ENCODE results near the gene ERMARD.

DNA sequence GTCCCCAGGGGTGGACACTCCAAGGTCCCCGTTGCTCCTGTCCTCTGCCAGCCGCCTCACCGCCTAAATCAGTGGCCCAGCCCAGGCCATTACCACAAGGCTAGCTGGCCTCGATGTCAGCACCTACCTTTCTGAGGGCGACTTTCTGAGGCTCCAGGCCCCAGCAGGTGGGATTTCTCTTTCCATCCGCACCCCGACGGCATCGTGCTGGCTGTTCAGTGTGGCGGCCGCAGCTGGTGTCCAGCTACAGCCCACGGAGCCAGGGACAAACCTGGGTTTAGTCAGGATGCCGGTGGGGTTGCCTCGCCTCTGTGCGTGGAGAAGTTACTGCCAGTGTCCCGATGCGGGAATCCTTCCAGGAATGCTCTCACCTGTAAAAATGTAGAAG lies 60.8 kb downstream of the ERMARD start:
- TF ChIP-seq FOS (IDR thresholded peaks at IDR 0.05; ENCODE audit: borderline replicate concordance, insufficient read depth, low read length) (no peak), POLR2A (IDR thresholded peaks at IDR 0.05; ENCODE audit: low read depth, low read length) (no peak), MYC (IDR thresholded peaks at IDR 0.05; ENCODE audit: low read depth, low read length) (no peak), EZH2 (IDR thresholded peaks at IDR 0.05; ENCODE audit: borderline replicate concordance, low read depth, low read length, severe bottlenecking) (no peak), POLR2AphosphoS5 (IDR thresholded peaks at IDR 0.05; ENCODE audit: insufficient read depth, low read depth, low read length) (no peak)
- TF ChIP-seq, protein P1, sequence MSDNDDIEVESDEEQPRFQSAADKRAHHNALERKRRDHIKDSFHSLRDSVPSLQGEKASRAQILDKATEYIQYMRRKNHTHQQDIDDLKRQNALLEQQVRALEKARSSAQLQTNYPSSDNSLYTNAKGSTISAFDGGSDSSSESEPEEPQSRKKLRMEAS (IDR thresholded peaks at IDR 0.05; ENCODE audit: insufficient read depth, insufficient read length): no peak
- TF ChIP-seq, protein P2, sequence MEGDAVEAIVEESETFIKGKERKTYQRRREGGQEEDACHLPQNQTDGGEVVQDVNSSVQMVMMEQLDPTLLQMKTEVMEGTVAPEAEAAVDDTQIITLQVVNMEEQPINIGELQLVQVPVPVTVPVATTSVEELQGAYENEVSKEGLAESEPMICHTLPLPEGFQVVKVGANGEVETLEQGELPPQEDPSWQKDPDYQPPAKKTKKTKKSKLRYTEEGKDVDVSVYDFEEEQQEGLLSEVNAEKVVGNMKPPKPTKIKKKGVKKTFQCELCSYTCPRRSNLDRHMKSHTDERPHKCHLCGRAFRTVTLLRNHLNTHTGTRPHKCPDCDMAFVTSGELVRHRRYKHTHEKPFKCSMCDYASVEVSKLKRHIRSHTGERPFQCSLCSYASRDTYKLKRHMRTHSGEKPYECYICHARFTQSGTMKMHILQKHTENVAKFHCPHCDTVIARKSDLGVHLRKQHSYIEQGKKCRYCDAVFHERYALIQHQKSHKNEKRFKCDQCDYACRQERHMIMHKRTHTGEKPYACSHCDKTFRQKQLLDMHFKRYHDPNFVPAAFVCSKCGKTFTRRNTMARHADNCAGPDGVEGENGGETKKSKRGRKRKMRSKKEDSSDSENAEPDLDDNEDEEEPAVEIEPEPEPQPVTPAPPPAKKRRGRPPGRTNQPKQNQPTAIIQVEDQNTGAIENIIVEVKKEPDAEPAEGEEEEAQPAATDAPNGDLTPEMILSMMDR (IDR thresholded peaks at IDR 0.05; ENCODE audit: extremely low read depth in 1 of 2, insufficient read depth in 1 of 2, low read depth in 1 of 2, low read length in 2 of 2): no peak

Data from endothelial cell of umbilical vein (primary cell).